Heart right ventricle (tissue), 16 donors: ENCODE measurements around the gene ARMC7. TPM values are rescaled to one million over a fixed set of nuclear protein-coding genes. Genes with fewer than 3 reads are reported as not detected.

Source experiments
- ATAC-seq, 8 donors: fragments of 200-7000 bp; cut with Tn5 transposase; one replicate each; pipeline ENCODE4 v1.9.1; 2020; ENCODE audit warnings: mild to moderate bottlenecking in 8 of 8, moderate library complexity in 8 of 8, moderate number of reproducible peaks in 1 of 8
- DNase-seq, 2 donors: peaks; one replicate each; pipeline ENCODE4 v3.0.0-alpha.2; 2020
- H3K27ac ChIP-seq, 10 donors: fragments of 200-600 bp; sonication (generic) in 2 of 10; one replicate each; pipeline versions ENCODE4 v1.5.0 to v1.8.0; 2020 to 2022; ENCODE audit warnings: mild to moderate bottlenecking in 3 of 10
- H3K27me3 ChIP-seq, 7 donors: fragments of 200-600 bp; one replicate each; pipeline ENCODE4 v1.8.0; 2021 to 2022; ENCODE audit warnings: mild to moderate bottlenecking in 2 of 7
- H3K36me3 ChIP-seq, 9 donors: fragments of 200-600 bp; sonication (generic) in 1 of 9; one replicate each; pipeline versions ENCODE4 v1.5.0 to v1.8.0; 2020 to 2022; ENCODE audit warnings: mild to moderate bottlenecking in 2 of 9
- H3K4me1 ChIP-seq, 9 donors: fragments of 200-600 bp; sonication (generic) in 1 of 9; one replicate each; pipeline versions ENCODE4 v1.5.0 to v1.8.0; 2020 to 2022; ENCODE audit warnings: mild to moderate bottlenecking in 4 of 9
- H3K4me3 ChIP-seq, 10 donors: fragments of 200-600 bp; sonication (generic) in 2 of 10; one replicate each; pipeline versions ENCODE4 v1.5.0 to v1.8.0; 2020 to 2022; ENCODE audit warnings: mild to moderate bottlenecking in 7 of 10, moderate library complexity in 2 of 10
- H3K9me3 ChIP-seq, 11 donors: fragments of 200-600 bp in 10 of 11; sonication (generic) in 2 of 11; one replicate each; pipeline versions ENCODE4 v1.5.0 to v1.8.0; 2013 to 2022; ENCODE audit warnings: mild to moderate bottlenecking in 2 of 11, control low read depth in 1 of 11, moderate library complexity in 1 of 11
- WGBS, 2 donors: extraction: QIAGEN DNeasy Blood & Tissue Kit; methylation state at CpG; one replicate each; pipeline ENCODE4 v1.1.7; 2013; ENCODE audit warnings: inconsistent platforms in 1 of 2; 5-methylcytosine and 5-hydroxymethylcytosine counted together
- intact Hi-C, 10 donors: fragments of 100-400 bp; cut with DNase I; formaldehyde crosslinking; loops; one replicate each; pipeline versions ENCODE4 v1.11.1 to v1.14.2; 2022
- polyA plus RNA-seq, 2 donors: library from polyadenylated mRNA; stranded (reverse); fragments of 200-250 nt; gene quantifications; one replicate each; pipeline ENCODE4 v1.2.3, GENCODE V29; 2013
- total RNA-seq, 10 donors: library from RNA; stranded (reverse); fragmentation: NEBNext Ultra II Directional in 3 of 10; extraction: Animal tissue kit (Norgen Biotek cat#: 25700) in 3 of 10; gene quantifications; one replicate each; pipeline versions ENCODE4 v1.2.1 to v1.2.4, GENCODE V29; 2021 to 2023
- TF ChIP-seq, protein P1 (sequence below), 9 donors: fragments of 200-600 bp; sonication (generic) in 2 of 9; IDR thresholded peaks; one replicate each; pipeline versions ENCODE4 v1.5.0 to v1.8.0; 2021 to 2022; ENCODE audit warnings: antibody characterized with exemption in 9 of 9, mild to moderate bottlenecking in 5 of 9, moderate library complexity in 1 of 9
- donor health status: Arrhythmogenic right ventricular cardiomyopathy.
- donor health status: ischemic (EF 13 %, LVEDD 7.1; RV severe dilation, severe dysfunction).
- donor health status: healthy with polysubstance abuse.
- donor health status: DM: no; HTN: yes; CAD: no.
- donor health status: DM: no; HTN: no; CAD: no.
- donor health status: ischemic (EF 25% LVEDD 6.9; RV normal size, moderate dysfunction).
- donor health status: ischemic (EF 25% LVEDD 5.7; RV mildly dilated, moderate dysfunction).
- donor health status: healthy.
- donor health status: DM: yes; HTN: yes; CAD: no.
- donor health status: Ischemic cardiomyopathy.
- donor health status: ischemic (EF 35%, LVEDD 5.7; RV mildly dilated, moderate dysfunction).
- donor health status: nonischemic (EF 11% LVEDD 7.7; RV severe dilation, severe dysfunction).
- donor health status: DM: yes; HTN: yes; CAD: no.
- donor health status: PGD.
- donor health status: ischemic (EF 29% LVEDD 5.4; RV normal size, mild dysfunction).
- donor health status: nonischemic (EF 23%, LVEDD 6.1; RV moderate dilation, normal function).

ARMC7 gene
- total and polyA plus RNA-seq, 12 donors: 3.1 to 7.9 (median 5.2) TPM

DNA sequence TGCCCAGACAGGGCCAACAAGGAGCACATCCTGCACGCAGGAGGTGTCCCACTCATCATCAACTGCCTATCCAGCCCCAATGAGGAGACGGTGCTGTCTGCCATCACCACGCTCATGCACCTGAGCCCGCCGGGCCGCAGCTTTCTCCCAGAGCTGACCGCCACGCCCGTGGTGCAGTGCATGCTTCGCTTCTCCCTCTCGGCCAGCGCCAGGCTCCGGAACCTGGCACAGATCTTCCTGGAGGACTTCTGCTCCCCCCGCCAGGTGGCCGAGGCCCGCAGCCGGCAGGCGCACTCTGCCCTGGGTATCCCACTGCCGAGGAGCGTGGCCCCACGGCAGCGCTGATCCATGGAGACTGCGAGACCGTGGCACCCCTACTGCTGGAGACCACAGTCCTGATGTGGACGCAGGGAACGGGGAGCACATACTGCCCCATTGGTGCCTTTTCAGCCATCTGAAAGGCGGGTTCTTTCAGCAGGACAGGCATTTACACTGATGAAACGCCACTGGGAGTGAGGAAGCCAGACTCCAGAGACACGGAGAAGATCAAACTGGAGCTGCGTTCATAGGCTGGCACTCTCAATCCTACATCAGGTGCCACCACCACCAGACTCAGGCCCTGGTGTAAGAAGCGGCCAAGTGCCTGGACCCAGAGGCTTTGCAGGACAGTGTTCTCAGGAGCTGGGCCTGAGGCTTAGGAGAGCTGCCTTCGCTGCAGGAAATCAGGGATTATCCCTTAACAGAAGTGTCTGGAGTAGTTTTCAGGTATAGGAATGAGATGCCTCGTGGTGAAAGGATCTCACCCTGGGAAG lies 19.1 kb downstream of the ARMC7 start:
- DNase-seq (no peak), ATAC-seq (no peak)
- TF ChIP-seq, protein P1, sequence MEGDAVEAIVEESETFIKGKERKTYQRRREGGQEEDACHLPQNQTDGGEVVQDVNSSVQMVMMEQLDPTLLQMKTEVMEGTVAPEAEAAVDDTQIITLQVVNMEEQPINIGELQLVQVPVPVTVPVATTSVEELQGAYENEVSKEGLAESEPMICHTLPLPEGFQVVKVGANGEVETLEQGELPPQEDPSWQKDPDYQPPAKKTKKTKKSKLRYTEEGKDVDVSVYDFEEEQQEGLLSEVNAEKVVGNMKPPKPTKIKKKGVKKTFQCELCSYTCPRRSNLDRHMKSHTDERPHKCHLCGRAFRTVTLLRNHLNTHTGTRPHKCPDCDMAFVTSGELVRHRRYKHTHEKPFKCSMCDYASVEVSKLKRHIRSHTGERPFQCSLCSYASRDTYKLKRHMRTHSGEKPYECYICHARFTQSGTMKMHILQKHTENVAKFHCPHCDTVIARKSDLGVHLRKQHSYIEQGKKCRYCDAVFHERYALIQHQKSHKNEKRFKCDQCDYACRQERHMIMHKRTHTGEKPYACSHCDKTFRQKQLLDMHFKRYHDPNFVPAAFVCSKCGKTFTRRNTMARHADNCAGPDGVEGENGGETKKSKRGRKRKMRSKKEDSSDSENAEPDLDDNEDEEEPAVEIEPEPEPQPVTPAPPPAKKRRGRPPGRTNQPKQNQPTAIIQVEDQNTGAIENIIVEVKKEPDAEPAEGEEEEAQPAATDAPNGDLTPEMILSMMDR (IDR thresholded peaks at IDR 0.05): no peak
- 90% methylated on average over 33 of the region's 33 CpGs for WGBS, 2 donors
- no peaks in the 10 kb centered on the region for H3K27me3 ChIP-seq
- H3K9me3 ChIP-seq: no peaks in the 10 kb centered on the region
- peaks cover 0 to 23% (median 0%) of the 10 kb centered on the region in 9 donors for H3K36me3 ChIP-seq
- no peak overlapping the region for H3K4me3 ChIP-seq
- H3K4me1 ChIP-seq: peaks cover 0 to 42% (median 26%) of the 10 kb centered on the region in 9 donors
- intact Hi-C loops: loop anchor here in 1 of 10 donors (1.0 kb wide), 1 partner anchor 12 kb away; no protein-coding TSS in a partner anchor
- no peak overlapping the region for H3K27ac ChIP-seq

DNA sequence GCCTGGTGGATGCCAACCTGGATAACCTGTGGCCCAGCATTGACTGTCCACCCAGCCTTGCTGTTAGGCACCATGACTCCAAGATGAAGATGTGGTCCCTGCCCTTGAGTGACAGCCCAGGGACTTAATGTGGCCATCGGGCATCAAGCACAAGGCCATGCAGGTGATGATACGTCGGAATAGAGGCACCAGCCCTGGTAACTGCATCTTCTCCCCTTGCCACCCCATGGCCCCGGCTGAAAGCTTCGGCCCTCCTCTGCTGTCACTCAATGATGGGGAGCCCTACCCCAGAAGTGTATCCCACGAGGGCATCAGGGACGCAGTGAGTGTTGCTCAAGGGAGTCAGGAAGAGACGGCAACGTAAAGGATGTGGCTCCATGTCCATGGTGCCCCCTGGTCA lies 19.8 kb downstream of the ARMC7 start:
- DNase-seq: no peak
- no peak for ATAC-seq
- Histone ChIP-seq H3K4me3 (no peak overlapping the region), H3K27me3 (no peaks in the 10 kb centered on the region), H3K27ac (no peak overlapping the region), H3K9me3 (no peaks in the 10 kb centered on the region), H3K36me3 (peaks cover 0 to 24% (median 0%) of the 10 kb centered on the region in 9 donors), H3K4me1 (peaks cover 0 to 35% (median 19%) of the 10 kb centered on the region in 9 donors)
- TF ChIP-seq, protein P1 (IDR thresholded peaks at IDR 0.05): no peak
- intact Hi-C loops: no loop called here
- WGBS, 2 donors: 89 to 90% methylated on average over 9 of the region's 9 CpGs

DNA sequence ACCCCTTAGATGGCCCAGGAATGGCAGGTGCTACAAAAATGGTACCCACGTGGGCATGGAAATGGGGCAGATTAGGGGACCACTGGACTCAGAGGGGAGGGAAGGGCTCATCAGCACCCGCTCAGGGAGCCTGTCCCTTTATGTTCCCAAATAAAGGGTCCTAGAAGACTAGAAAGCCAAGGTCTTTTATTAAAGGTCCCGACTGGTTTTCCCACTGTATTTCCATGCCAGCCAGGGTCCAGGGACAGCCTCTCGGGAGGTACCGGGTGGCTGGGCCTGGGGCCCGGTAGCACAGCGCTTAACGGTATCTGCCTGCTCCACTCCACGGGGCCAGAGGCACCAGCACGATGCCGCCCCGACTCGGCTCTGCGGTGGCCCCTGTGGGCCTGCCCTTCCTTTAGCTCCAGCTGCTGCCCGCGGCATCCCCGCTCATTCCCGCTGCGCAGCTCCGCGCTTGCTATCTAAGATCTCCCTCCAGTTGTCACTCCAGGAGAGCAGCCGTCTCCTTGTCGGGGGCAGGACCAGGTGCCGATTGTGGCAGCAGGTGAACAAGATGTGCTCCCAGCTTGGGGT lies 20.4 kb downstream of the ARMC7 start:
- Histone ChIP-seq H3K36me3 (peaks cover 0 to 29% (median 0%) of the 10 kb centered on the region in 9 donors), H3K9me3 (no peaks in the 10 kb centered on the region), H3K4me1 (peaks cover 0 to 29% (median 15%) of the 10 kb centered on the region in 9 donors), H3K27me3 (no peaks in the 10 kb centered on the region), H3K4me3 (peak overlapping the region in 7 of 10 donors; percentile 60 to 92 (median 74)), H3K27ac (peak overlapping the region in 5 of 10 donors; percentile 82 to 95 (median 88))
- WGBS, 2 donors: 76 to 80% methylated on average over 24 of the region's 24 CpGs
- intact Hi-C loops: no loop called here
- no peak for ATAC-seq
- TF ChIP-seq, protein P1 (IDR thresholded peaks at IDR 0.05): no peak
- DNase-seq: no peak

GRCh38 chr17:75130632-75131277 lies 21.0 kb downstream of the ARMC7 start:
- Histone ChIP-seq H3K9me3 (no peaks in the 10 kb centered on the region), H3K36me3 (peaks cover 0 to 33% (median 0%) of the 10 kb centered on the region in 9 donors), H3K4me3 (peak overlapping the region; percentile 42 to 92 (median 72)), H3K27ac (peak overlapping the region; percentile 69 to 95 (median 87)), H3K27me3 (no peaks in the 10 kb centered on the region), H3K4me1 (peaks cover 0 to 27% (median 15%) of the 10 kb centered on the region in 9 donors)
- TF ChIP-seq, protein P1 (IDR thresholded peaks at IDR 0.05): peak in 5 of 9 donors; percentile 28 to 51 (median 49)
- WGBS, 2 donors: 15 to 21% methylated on average over 29 of the region's 29 CpGs
- DNase-seq (peak in 1 of 2 donors; percentile 24), ATAC-seq (peak; percentile 49 to 71 (median 62))
- intact Hi-C loops: no loop called here
